ENCODE measurements around the gene ARRB2.
A peak's percentile ranks its signal among the peaks of the same experiment; 100 is the strongest.
"Not testable (repeated sequence)": the region's sequence is repeated elsewhere in the genome, so short reads cannot be mapped to it uniquely, and the experiment has no call there.

The ARRB2 gene

GRCh38 chr17:4693416-4693815 lies 17.0 kb upstream of the ARRB2 start:
- Histone ChIP-seq H3K9me3 (no peaks in the 10 kb centered on the region), H3K4me3 (ENCODE audit: low read depth, low read length) (no peak overlapping the region), H3K36me3 (peaks cover 4% of the 10 kb centered on the region), H3K27me3 (no peaks in the 10 kb centered on the region), H3K4me1 (no peaks in the 10 kb centered on the region)
- TF ChIP-seq CTCF (IDR thresholded peaks at IDR 0.05; ENCODE audit: low read depth, low read length) = no peak
- no peak for DNase-seq

GRCh38 chr17:4696437-4696805 lies 14.0 kb upstream of the ARRB2 start:
- no peaks in the 10 kb centered on the region for H3K9me3 ChIP-seq
- DNase-seq = no peak
- H3K36me3 ChIP-seq = no peaks in the 10 kb centered on the region
- no peak overlapping the region for H3K4me3 ChIP-seq (ENCODE audit: low read depth, low read length)
- no peaks in the 10 kb centered on the region for H3K27me3 ChIP-seq
- no peak for TF ChIP-seq CTCF (IDR thresholded peaks at IDR 0.05; ENCODE audit: low read depth, low read length)
- no peaks in the 10 kb centered on the region for H3K4me1 ChIP-seq

- not testable (repeated sequence) for H3K27me3 ChIP-seq; DNase-seq; H3K36me3 ChIP-seq; H3K4me3 ChIP-seq (ENCODE audit: low read depth, low read length); H3K9me3 ChIP-seq; H3K4me1 ChIP-seq
Measured at GRCh38 chr17:4699401-4700056, 10.9 kb upstream of the ARRB2 start.

- Histone ChIP-seq H3K36me3 (no peaks in the 10 kb centered on the region), H3K4me1 (no peaks in the 10 kb centered on the region), H3K27me3 (no peaks in the 10 kb centered on the region), H3K9me3 (no peaks in the 10 kb centered on the region), H3K4me3 (ENCODE audit: low read depth, low read length) (no peak overlapping the region)
- no peak for DNase-seq
- TF ChIP-seq CTCF (IDR thresholded peaks at IDR 0.05; ENCODE audit: low read depth, low read length) = no peak
Measured at GRCh38 chr17:4701116-4701515, 9.3 kb upstream of the ARRB2 start.

GRCh38 chr17:4703330-4703691 lies 7.1 kb upstream of the ARRB2 start:
- Histone ChIP-seq H3K9me3 (no peaks in the 10 kb centered on the region), H3K27me3 (no peaks in the 10 kb centered on the region), H3K4me1 (no peaks in the 10 kb centered on the region), H3K4me3 (ENCODE audit: low read depth, low read length) (peak overlapping the region; percentile 90), H3K36me3 (no peaks in the 10 kb centered on the region)
- DNase-seq = no peak
- TF ChIP-seq CTCF (IDR thresholded peaks at IDR 0.05; ENCODE audit: low read depth, low read length) = no peak

GRCh38 chr17:4704574-4704907 lies 5.9 kb upstream of the ARRB2 start:
- not testable (repeated sequence) for H3K27me3 ChIP-seq, H3K4me1 ChIP-seq, H3K9me3 ChIP-seq, DNase-seq, H3K36me3 ChIP-seq
- peak overlapping the region; percentile 90 for H3K4me3 ChIP-seq (ENCODE audit: low read depth, low read length)

GRCh38 chr17:4704991-4705390 lies 5.4 kb upstream of the ARRB2 start:
- H3K9me3 ChIP-seq = no peaks in the 10 kb centered on the region
- H3K4me1 ChIP-seq = no peaks in the 10 kb centered on the region
- H3K36me3 ChIP-seq = no peaks in the 10 kb centered on the region
- peak overlapping the region; percentile 90 for H3K4me3 ChIP-seq (ENCODE audit: low read depth, low read length)
- TF ChIP-seq CTCF (IDR thresholded peaks at IDR 0.05; ENCODE audit: low read depth, low read length) = no peak
- H3K27me3 ChIP-seq = no peaks in the 10 kb centered on the region
- DNase-seq = no peak
